ENCODE results near the gene POLE2.
A peak's percentile ranks its signal among the peaks of the same experiment; 100 is the strongest.
"Not testable (repeated sequence)": the region's sequence is repeated elsewhere in the genome, so short reads cannot be mapped to it uniquely, and the experiment has no call there.

The POLE2 gene

GRCh38 chr14:49659526-49660455, 28.2 kb downstream of the POLE2 start:
- no peak for DNase-seq (ENCODE audit: low read depth)

- not testable (repeated sequence) for DNase-seq (ENCODE audit: low read depth)
Observed at GRCh38 chr14:49657500-49657899, 30.5 kb downstream of the POLE2 start.

GRCh38 chr14:49654511-49654910, 33.5 kb downstream of the POLE2 start:
- DNase-seq (ENCODE audit: low read depth), result no peak

- no peak for DNase-seq (ENCODE audit: low read depth)
Observed at GRCh38 chr14:49653508-49653907, 34.5 kb downstream of the POLE2 start.

GRCh38 chr14:49642163-49642562, 45.9 kb downstream of the POLE2 start:
- no peak for DNase-seq (ENCODE audit: low read depth)

- DNase-seq (ENCODE audit: low read depth), result no peak
Observed at GRCh38 chr14:49641697-49642129, 46.3 kb downstream of the POLE2 start.

GRCh38 chr14:49640540-49641417, 47.2 kb downstream of the POLE2 start:
- DNase-seq (ENCODE audit: low read depth), result no peak

GRCh38 chr14:49637534-49638078, 50.4 kb downstream of the POLE2 start:
- DNase-seq (ENCODE audit: low read depth), result no peak

GRCh38 chr14:49636866-49637265, 51.1 kb downstream of the POLE2 start:
- DNase-seq (ENCODE audit: low read depth), result no peak

GRCh38 chr14:49634547-49635334, 53.3 kb downstream of the POLE2 start, which contains the start of gene DNAAF2:
Gene DNAAF2, minus strand, starts transcription at chr14:49635244. Its CDS starts 95 bp downstream, at chr14:49635149.
- peak; percentile 49 for DNase-seq (ENCODE audit: low read depth)

GRCh38 chr14:49633640-49634546, 54.1 kb downstream of the POLE2 start:
- peak; percentile 91 for DNase-seq (ENCODE audit: low read depth)

- DNase-seq (ENCODE audit: low read depth), result no peak
Observed at GRCh38 chr14:49623941-49624839, 63.8 kb downstream of the POLE2 start.

- no peak for DNase-seq (ENCODE audit: low read depth)
Observed at GRCh38 chr14:49623387-49623786, 64.6 kb downstream of the POLE2 start.

- no peak for DNase-seq (ENCODE audit: low read depth)
Observed at GRCh38 chr14:49622022-49622607, 65.9 kb downstream of the POLE2 start.

GRCh38 chr14:49621114-49621881, 66.7 kb downstream of the POLE2 start:
- no peak for DNase-seq (ENCODE audit: low read depth)

- peak; percentile 86 for DNase-seq (ENCODE audit: low read depth)
Observed at GRCh38 chr14:49620182-49621113, 67.6 kb downstream of the POLE2 start, which contains the start of the genes MGAT2 and RPL36AL. Gene MGAT2, plus strand, starts transcription at chr14:49620799. Its CDS starts 470 bp downstream, at chr14:49621269. Gene RPL36AL, minus strand, starts transcription at chr14:49620626. Its CDS starts 1,522 bp downstream, at chr14:49619104.

- DNase-seq (ENCODE audit: low read depth), result no peak
Observed at GRCh38 chr14:49619730-49620129, 68.3 kb downstream of the POLE2 start.

Data from stimulated activated CD8-positive, alpha-beta memory T cell treated with anti-CD3 and anti-CD28 coated beads, Interleukin-12 subunit alpha, Interleukin-12 subunit beta, amount 100 ng/mL, for 1 hour (primary cell).